Measurements from ENCODE around the gene F13B.
"Not testable (repeated sequence)": the region's sequence is repeated elsewhere in the genome, so short reads cannot be mapped to it uniquely, and the experiment has no call there.

The F13B gene

DNA sequence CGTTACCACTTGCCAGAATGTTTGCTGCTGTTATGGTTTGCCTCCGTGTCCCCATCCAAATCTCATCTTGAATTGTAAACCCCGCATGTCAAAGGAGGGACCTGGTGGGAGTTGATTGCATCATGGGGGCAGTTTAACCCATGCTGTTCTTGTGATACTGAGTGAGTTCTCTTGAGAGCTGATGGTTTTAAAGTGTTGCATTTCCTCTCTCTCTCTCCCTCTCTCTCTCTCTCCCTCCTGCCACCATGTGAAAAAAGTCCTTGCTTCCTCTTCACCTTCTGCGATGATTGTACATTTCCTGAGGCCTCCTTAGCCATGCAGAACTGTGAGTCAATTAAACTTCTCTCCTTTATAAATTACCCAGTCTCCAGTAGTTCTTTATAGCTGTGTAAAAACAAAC, 45.3 kb downstream of the F13B start:
- TF ChIP-seq SPI1 (IDR thresholded peaks at IDR 0.05; ENCODE audit: low read depth, low read length) (no peak), POLR2AphosphoS5 (IDR thresholded peaks at IDR 0.05; ENCODE audit: low read depth, low read length) (no peak), TAF1 (IDR thresholded peaks at IDR 0.05; ENCODE audit: low read depth, low read length) (no peak), PAX5 (IDR thresholded peaks at IDR 0.05; ENCODE audit: insufficient read depth, low read length, severe bottlenecking) (no peak), POLR2A (IDR thresholded peaks at IDR 0.05; ENCODE audit: low read depth, low read length) (no peak), POU2F2 (IDR thresholded peaks at IDR 0.05; ENCODE audit: low read depth, low read length) (no peak)
- no peak for DNase-seq (ENCODE audit: insufficient read length, low spot score)
- FAIRE-seq, result no peak

- no peak for FAIRE-seq
- TF ChIP-seq PAX5 (IDR thresholded peaks at IDR 0.05; ENCODE audit: insufficient read depth, low read length, severe bottlenecking) (no peak), POLR2AphosphoS5 (IDR thresholded peaks at IDR 0.05; ENCODE audit: low read depth, low read length) (no peak), SPI1 (IDR thresholded peaks at IDR 0.05; ENCODE audit: low read depth, low read length) (no peak), TAF1 (IDR thresholded peaks at IDR 0.05; ENCODE audit: low read depth, low read length) (no peak), POLR2A (IDR thresholded peaks at IDR 0.05; ENCODE audit: low read depth, low read length) (no peak), POU2F2 (IDR thresholded peaks at IDR 0.05; ENCODE audit: low read depth, low read length) (no peak)
- DNase-seq (ENCODE audit: insufficient read length, low spot score), result no peak
Measured at GRCh38 chr1:197017558-197018146, 49.4 kb downstream of the F13B start.

DNA sequence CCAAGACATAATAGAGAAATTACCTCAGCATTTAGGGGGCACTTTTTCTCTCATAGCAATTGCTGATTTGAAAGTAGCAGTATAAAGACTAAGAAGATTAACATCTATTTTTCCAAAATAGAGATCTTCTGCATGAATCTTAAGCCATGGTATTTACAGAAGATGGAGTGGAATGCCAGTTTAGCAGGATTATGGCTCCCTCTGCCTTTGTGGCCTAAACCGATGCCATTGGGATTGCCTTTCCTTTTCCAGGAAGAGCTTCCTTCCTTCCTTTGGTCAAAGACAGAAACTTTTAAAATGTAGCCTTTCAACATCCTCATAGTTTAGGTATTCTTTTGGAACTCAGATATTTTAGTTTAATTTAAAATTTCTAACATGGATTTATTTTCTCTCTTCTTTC, 50.3 kb downstream of the F13B start:
- no peak for DNase-seq (ENCODE audit: insufficient read length, low spot score)
- FAIRE-seq, result no peak
- no peak for TF ChIP-seq SPI1 (IDR thresholded peaks at IDR 0.05; ENCODE audit: low read depth, low read length)
- TF ChIP-seq POU2F2 (IDR thresholded peaks at IDR 0.05; ENCODE audit: low read depth, low read length), result no peak
- TF ChIP-seq PAX5 (IDR thresholded peaks at IDR 0.05; ENCODE audit: insufficient read depth, low read length, severe bottlenecking), result no peak
- no peak for TF ChIP-seq POLR2A (IDR thresholded peaks at IDR 0.05; ENCODE audit: low read depth, low read length)
- no peak for TF ChIP-seq POLR2AphosphoS5 (IDR thresholded peaks at IDR 0.05; ENCODE audit: low read depth, low read length)
- no peak for TF ChIP-seq TAF1 (IDR thresholded peaks at IDR 0.05; ENCODE audit: low read depth, low read length)

- FAIRE-seq (no peak), DNase-seq (ENCODE audit: insufficient read length, low spot score) (no peak)
- TF ChIP-seq POU2F2 (IDR thresholded peaks at IDR 0.05; ENCODE audit: low read depth, low read length) (no peak), SPI1 (IDR thresholded peaks at IDR 0.05; ENCODE audit: low read depth, low read length) (no peak), POLR2A (IDR thresholded peaks at IDR 0.05; ENCODE audit: low read depth, low read length) (no peak), POLR2AphosphoS5 (IDR thresholded peaks at IDR 0.05; ENCODE audit: low read depth, low read length) (no peak), TAF1 (IDR thresholded peaks at IDR 0.05; ENCODE audit: low read depth, low read length) (no peak), PAX5 (IDR thresholded peaks at IDR 0.05; ENCODE audit: insufficient read depth, low read length, severe bottlenecking) (no peak)
Measured at GRCh38 chr1:197013234-197013633, 53.8 kb downstream of the F13B start.

DNA sequence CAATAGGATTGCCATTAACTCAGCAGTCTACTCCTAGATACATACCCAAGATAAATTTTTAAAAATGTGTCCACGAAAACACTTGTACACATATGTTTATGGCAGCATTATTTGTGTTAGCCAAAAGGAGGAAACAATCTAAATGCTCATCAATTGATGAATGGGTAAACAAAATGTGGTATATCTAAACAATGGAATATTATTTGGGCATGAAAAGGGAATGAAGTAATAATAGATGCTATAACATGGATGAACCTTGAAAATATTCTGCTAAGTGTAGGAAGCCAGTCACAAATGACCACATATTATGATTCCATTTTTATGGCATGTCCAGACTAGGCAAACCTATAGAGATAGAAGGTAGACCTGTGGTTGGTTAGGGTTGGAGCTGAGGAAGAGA, 55.4 kb downstream of the F13B start:
- no peak for FAIRE-seq
- TF ChIP-seq TAF1 (IDR thresholded peaks at IDR 0.05; ENCODE audit: low read depth, low read length) (no peak), POLR2A (IDR thresholded peaks at IDR 0.05; ENCODE audit: low read depth, low read length) (no peak), POU2F2 (IDR thresholded peaks at IDR 0.05; ENCODE audit: low read depth, low read length) (no peak), SPI1 (IDR thresholded peaks at IDR 0.05; ENCODE audit: low read depth, low read length) (no peak), POLR2AphosphoS5 (IDR thresholded peaks at IDR 0.05; ENCODE audit: low read depth, low read length) (no peak), PAX5 (IDR thresholded peaks at IDR 0.05; ENCODE audit: insufficient read depth, low read length, severe bottlenecking) (no peak)
- DNase-seq (ENCODE audit: insufficient read length, low spot score), result no peak

DNA sequence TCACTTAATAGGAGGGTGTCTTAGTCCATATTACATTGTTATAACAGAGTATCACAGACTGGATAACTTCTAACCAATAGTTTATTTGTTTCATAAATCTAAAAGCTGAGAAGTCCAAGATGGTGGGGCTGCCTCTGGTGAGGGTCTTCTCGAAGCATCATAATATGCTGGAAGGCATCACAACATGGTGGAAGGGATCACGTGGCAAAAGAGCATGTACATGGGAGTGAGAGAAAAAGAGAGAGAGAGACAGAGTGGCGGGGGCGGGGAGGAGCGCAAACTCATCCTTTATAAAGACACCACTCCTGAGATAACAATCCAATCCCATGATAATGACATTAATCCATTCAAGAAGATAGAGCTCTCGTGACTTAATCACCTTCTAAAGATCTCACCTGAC, 58.2 kb downstream of the F13B start:
- DNase-seq (ENCODE audit: insufficient read length, low spot score) (no peak), FAIRE-seq (no peak)
- TF ChIP-seq POU2F2 (IDR thresholded peaks at IDR 0.05; ENCODE audit: low read depth, low read length) (no peak), SPI1 (IDR thresholded peaks at IDR 0.05; ENCODE audit: low read depth, low read length) (no peak), POLR2AphosphoS5 (IDR thresholded peaks at IDR 0.05; ENCODE audit: low read depth, low read length) (no peak), TAF1 (IDR thresholded peaks at IDR 0.05; ENCODE audit: low read depth, low read length) (no peak), POLR2A (IDR thresholded peaks at IDR 0.05; ENCODE audit: low read depth, low read length) (no peak), PAX5 (IDR thresholded peaks at IDR 0.05; ENCODE audit: insufficient read depth, low read length, severe bottlenecking) (no peak)

- TF ChIP-seq PAX5 (IDR thresholded peaks at IDR 0.05; ENCODE audit: insufficient read depth, low read length, severe bottlenecking) (no peak), POLR2AphosphoS5 (IDR thresholded peaks at IDR 0.05; ENCODE audit: low read depth, low read length) (no peak), SPI1 (IDR thresholded peaks at IDR 0.05; ENCODE audit: low read depth, low read length) (no peak), POLR2A (IDR thresholded peaks at IDR 0.05; ENCODE audit: low read depth, low read length) (no peak)
- DNase-seq (ENCODE audit: insufficient read length, low spot score) (no peak), FAIRE-seq (no peak)
Measured at GRCh38 chr1:197003132-197003531, 63.9 kb downstream of the F13B start.

- FAIRE-seq, result no peak
- DNase-seq (ENCODE audit: insufficient read length, low spot score), result no peak
- TF ChIP-seq POLR2A (IDR thresholded peaks at IDR 0.05; ENCODE audit: low read depth, low read length) (no peak), POU2F2 (IDR thresholded peaks at IDR 0.05; ENCODE audit: low read depth, low read length) (no peak), POLR2AphosphoS5 (IDR thresholded peaks at IDR 0.05; ENCODE audit: low read depth, low read length) (no peak), PAX5 (IDR thresholded peaks at IDR 0.05; ENCODE audit: insufficient read depth, low read length, severe bottlenecking) (no peak), SPI1 (IDR thresholded peaks at IDR 0.05; ENCODE audit: low read depth, low read length) (no peak), TAF1 (IDR thresholded peaks at IDR 0.05; ENCODE audit: low read depth, low read length) (no peak)
Measured at GRCh38 chr1:197001828-197002227, 65.2 kb downstream of the F13B start.

- FAIRE-seq (no peak), DNase-seq (ENCODE audit: insufficient read length, low spot score) (no peak)
- no peak for TF ChIP-seq POLR2AphosphoS5 (IDR thresholded peaks at IDR 0.05; ENCODE audit: low read depth, low read length)
- no peak for TF ChIP-seq POLR2A (IDR thresholded peaks at IDR 0.05; ENCODE audit: low read depth, low read length)
- no peak for TF ChIP-seq SPI1 (IDR thresholded peaks at IDR 0.05; ENCODE audit: low read depth, low read length)
- TF ChIP-seq PAX5 (IDR thresholded peaks at IDR 0.05; ENCODE audit: insufficient read depth, low read length, severe bottlenecking), result no peak
- TF ChIP-seq TAF1 (IDR thresholded peaks at IDR 0.05; ENCODE audit: low read depth, low read length), result no peak
- no peak for TF ChIP-seq POU2F2 (IDR thresholded peaks at IDR 0.05; ENCODE audit: low read depth, low read length)
Measured at GRCh38 chr1:196997423-196997822, 69.6 kb downstream of the F13B start.

DNA sequence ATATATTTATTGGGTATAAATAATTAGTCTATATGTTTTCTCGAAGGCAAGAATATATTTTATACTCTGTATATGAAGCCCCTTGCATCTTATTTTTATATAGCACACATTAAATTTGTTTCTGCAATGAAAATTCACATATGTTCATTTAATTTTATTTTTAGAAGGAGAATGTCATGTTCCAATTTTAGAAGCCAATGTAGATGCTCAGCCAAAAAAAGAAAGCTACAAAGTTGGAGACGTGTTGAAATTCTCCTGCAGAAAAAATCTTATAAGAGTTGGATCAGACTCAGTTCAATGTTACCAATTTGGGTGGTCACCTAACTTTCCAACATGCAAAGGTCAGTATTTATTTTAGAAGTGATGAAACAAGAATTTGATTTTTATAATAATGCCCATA, 73.1 kb downstream of the F13B start:
- no peak for FAIRE-seq
- no peak for TF ChIP-seq POLR2AphosphoS5 (IDR thresholded peaks at IDR 0.05; ENCODE audit: low read depth, low read length)
- TF ChIP-seq POLR2A (IDR thresholded peaks at IDR 0.05; ENCODE audit: low read depth, low read length), result no peak
- no peak for TF ChIP-seq POU2F2 (IDR thresholded peaks at IDR 0.05; ENCODE audit: low read depth, low read length)
- no peak for TF ChIP-seq PAX5 (IDR thresholded peaks at IDR 0.05; ENCODE audit: insufficient read depth, low read length, severe bottlenecking)
- TF ChIP-seq SPI1 (IDR thresholded peaks at IDR 0.05; ENCODE audit: low read depth, low read length), result no peak
- no peak for TF ChIP-seq TAF1 (IDR thresholded peaks at IDR 0.05; ENCODE audit: low read depth, low read length)
- no peak for DNase-seq (ENCODE audit: insufficient read length, low spot score)

DNA sequence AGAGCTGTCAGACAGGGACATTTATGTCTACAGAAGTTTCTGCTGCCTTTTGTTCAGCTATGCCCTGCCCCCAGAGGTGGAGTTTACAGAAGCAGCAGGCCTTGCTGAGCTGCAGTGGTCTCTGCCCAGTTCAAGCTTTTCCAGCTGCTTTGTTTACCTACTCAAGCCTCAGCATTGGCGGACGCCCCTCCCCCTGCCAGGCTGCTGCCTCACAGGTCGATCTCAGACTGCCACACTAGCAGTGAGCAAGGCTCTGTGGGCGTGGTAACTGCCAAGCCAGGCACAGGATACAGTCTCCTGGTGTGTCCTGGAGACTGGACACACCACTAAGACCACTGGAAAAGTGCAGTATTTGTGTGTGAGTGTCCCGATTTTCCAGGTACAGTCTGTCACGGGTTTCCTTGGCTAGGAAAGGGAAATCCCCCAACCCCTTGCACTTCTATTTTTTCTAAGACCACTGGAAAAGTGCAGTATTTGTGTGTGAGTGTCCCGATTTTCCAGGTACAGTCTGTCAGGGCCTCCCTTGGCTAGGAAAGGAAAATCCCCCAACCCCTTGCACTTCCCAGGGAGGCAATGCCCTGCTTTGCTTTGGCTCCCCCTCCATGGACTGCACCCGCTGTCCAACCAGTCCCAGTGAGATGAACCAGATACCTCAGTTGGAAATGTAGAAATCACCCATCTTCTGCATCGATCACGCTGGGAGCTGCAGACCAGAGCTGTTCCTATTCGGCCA, 75.0 kb downstream of the F13B start:
- FAIRE-seq, result not testable (repeated sequence)

More for the DNA sequence above, 75.0 kb downstream of the F13B start:
- not testable (repeated sequence) for DNase-seq (ENCODE audit: insufficient read length, low spot score)

Data from GM12891 (cell line).